K562 (cell line): ENCODE measurements around the gene KAT6B. TPM values are rescaled to one million over a fixed set of nuclear protein-coding genes. Genes with fewer than 3 reads are reported as not detected.

Source experiments
- DIDO1 ChIP-seq: fragments of 450-650 bp; IDR thresholded peaks from 2 replicates; pipeline ENCODE4 v1.6.1; 2016; ENCODE audit warnings: low read depth, missing biosample characterization, missing genetic modification characterization
- EHMT2 ChIP-seq: fragments of 450-650 bp; IDR thresholded peaks from 2 replicates; pipeline ENCODE4 v1.6.1; 2018; ENCODE audit warnings: antibody characterized with exemption
- polyA plus RNA-seq, 8 experiments: library from polyadenylated mRNA; depleted of rRNA in 4 of 8; stranded (reverse) in 5 of 8; unstranded in 3 of 8; fragments of >200 nt; fragmentation: Nextera tagmentation in 2 of 8; fragmentation: Illumina TruSeq in 1 of 8; extraction: Ambion mirVana in 2 of 8; extraction: Trizol in 1 of 8; gene quantifications; 2 replicates each; pipeline versions ENCODE4 v1.2.1 to v1.2.3, GENCODE V29; 2011 to 2014; ENCODE audit warnings: inconsistent platforms in 1 of 8, missing spikeins in 1 of 8
- total RNA-seq, 7 experiments: library from RNA; depleted of rRNA in 6 of 7; stranded (reverse); fragments of >200 nt in 6 of 7; fragmentation: Illumina TruSeq in 2 of 7; extraction: Trizol in 2 of 7; gene quantifications; 2 replicates each; pipeline versions ENCODE4 v1.2.1 to v1.2.3, GENCODE V29; 2011 to 2021; ENCODE audit warnings: low replicate concordance in 1 of 7
- TF ChIP-seq, protein P1 (sequence below): fragments of 200-600 bp; sonication (generic); IDR thresholded peaks from one replicate; pipeline ENCODE4 v1.6.1; 2012; ENCODE audit warnings: mild to moderate bottlenecking, low read depth, low read length, inconsistent platforms

The KAT6B gene
- total and polyA plus RNA-seq, 9 of the 15 experiments (the other 6 are each of a cell fraction or from before 2014, with no cell fraction given), result 1.4 to 9.2 (median 6.8) TPM

- TF ChIP-seq, protein P1, sequence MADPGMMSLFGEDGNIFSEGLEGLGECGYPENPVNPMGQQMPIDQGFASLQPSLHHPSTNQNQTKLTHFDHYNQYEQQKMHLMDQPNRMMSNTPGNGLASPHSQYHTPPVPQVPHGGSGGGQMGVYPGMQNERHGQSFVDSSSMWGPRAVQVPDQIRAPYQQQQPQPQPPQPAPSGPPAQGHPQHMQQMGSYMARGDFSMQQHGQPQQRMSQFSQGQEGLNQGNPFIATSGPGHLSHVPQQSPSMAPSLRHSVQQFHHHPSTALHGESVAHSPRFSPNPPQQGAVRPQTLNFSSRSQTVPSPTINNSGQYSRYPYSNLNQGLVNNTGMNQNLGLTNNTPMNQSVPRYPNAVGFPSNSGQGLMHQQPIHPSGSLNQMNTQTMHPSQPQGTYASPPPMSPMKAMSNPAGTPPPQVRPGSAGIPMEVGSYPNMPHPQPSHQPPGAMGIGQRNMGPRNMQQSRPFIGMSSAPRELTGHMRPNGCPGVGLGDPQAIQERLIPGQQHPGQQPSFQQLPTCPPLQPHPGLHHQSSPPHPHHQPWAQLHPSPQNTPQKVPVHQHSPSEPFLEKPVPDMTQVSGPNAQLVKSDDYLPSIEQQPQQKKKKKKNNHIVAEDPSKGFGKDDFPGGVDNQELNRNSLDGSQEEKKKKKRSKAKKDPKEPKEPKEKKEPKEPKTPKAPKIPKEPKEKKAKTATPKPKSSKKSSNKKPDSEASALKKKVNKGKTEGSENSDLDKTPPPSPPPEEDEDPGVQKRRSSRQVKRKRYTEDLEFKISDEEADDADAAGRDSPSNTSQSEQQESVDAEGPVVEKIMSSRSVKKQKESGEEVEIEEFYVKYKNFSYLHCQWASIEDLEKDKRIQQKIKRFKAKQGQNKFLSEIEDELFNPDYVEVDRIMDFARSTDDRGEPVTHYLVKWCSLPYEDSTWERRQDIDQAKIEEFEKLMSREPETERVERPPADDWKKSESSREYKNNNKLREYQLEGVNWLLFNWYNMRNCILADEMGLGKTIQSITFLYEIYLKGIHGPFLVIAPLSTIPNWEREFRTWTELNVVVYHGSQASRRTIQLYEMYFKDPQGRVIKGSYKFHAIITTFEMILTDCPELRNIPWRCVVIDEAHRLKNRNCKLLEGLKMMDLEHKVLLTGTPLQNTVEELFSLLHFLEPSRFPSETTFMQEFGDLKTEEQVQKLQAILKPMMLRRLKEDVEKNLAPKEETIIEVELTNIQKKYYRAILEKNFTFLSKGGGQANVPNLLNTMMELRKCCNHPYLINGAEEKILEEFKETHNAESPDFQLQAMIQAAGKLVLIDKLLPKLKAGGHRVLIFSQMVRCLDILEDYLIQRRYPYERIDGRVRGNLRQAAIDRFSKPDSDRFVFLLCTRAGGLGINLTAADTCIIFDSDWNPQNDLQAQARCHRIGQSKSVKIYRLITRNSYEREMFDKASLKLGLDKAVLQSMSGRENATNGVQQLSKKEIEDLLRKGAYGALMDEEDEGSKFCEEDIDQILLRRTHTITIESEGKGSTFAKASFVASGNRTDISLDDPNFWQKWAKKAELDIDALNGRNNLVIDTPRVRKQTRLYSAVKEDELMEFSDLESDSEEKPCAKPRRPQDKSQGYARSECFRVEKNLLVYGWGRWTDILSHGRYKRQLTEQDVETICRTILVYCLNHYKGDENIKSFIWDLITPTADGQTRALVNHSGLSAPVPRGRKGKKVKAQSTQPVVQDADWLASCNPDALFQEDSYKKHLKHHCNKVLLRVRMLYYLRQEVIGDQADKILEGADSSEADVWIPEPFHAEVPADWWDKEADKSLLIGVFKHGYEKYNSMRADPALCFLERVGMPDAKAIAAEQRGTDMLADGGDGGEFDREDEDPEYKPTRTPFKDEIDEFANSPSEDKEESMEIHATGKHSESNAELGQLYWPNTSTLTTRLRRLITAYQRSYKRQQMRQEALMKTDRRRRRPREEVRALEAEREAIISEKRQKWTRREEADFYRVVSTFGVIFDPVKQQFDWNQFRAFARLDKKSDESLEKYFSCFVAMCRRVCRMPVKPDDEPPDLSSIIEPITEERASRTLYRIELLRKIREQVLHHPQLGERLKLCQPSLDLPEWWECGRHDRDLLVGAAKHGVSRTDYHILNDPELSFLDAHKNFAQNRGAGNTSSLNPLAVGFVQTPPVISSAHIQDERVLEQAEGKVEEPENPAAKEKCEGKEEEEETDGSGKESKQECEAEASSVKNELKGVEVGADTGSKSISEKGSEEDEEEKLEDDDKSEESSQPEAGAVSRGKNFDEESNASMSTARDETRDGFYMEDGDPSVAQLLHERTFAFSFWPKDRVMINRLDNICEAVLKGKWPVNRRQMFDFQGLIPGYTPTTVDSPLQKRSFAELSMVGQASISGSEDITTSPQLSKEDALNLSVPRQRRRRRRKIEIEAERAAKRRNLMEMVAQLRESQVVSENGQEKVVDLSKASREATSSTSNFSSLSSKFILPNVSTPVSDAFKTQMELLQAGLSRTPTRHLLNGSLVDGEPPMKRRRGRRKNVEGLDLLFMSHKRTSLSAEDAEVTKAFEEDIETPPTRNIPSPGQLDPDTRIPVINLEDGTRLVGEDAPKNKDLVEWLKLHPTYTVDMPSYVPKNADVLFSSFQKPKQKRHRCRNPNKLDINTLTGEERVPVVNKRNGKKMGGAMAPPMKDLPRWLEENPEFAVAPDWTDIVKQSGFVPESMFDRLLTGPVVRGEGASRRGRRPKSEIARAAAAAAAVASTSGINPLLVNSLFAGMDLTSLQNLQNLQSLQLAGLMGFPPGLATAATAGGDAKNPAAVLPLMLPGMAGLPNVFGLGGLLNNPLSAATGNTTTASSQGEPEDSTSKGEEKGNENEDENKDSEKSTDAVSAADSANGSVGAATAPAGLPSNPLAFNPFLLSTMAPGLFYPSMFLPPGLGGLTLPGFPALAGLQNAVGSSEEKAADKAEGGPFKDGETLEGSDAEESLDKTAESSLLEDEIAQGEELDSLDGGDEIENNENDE, result no peak
- TF ChIP-seq DIDO1 (tag) (no peak), EHMT2 (no peak)
Measured at GRCh38 chr10:75008952-75009351, 182.6 kb downstream of the KAT6B start (continued).
